GM21526 (cell line): Measurements from ENCODE around the gene REEP2.
"Not testable (repeated sequence)": the region's sequence is repeated elsewhere in the genome, so short reads cannot be mapped to it uniquely, and the experiment has no call there.

Source experiments
- ATAC-seq: cut with Tn5 transposase; IDR thresholded peaks from one replicate; pipeline ENCODE4 v1.9.1; 2021; ENCODE audit warnings: moderate library complexity; ENCODE audit not compliant: unreplicated experiment, low FRiP score

REEP2 gene, protein sequence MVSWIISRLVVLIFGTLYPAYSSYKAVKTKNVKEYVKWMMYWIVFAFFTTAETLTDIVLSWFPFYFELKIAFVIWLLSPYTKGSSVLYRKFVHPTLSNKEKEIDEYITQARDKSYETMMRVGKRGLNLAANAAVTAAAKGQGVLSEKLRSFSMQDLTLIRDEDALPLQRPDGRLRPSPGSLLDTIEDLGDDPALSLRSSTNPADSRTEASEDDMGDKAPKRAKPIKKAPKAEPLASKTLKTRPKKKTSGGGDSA

DNA sequence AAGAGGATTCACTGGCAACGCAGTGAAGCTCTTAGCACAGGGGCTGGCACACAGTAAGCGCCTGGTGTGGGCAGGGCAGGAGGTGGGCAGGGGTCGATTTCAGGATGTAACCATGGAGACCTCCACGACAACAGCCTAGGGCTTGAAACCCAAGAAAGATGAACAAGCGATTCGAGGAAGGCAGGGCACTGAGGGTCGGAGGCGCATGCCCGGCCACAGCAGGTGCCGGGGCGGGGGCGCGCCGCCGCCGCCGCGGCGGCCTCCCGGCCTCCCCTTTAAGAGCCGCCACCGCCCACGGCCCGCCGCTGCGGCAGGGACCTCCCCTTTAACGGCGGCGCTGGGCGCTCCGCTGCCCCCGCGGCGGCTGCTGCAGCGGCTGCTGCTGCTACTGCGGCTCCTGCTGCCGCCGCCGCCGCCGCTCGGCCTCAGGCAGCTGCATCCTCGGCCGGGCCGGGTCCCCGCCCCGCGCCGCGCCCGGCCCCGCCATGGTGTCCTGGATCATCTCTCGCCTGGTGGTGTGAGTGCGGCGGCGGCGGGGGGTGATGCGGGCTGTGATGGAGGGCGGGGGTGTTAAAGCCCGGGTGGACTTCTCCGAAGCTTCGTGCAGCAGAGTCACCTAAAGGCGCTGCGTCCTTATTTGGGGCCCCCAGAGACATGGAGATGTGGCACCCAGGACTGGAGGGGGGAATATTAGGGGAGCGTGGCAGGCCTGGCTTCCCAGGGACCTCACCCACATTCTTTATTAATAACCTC, at the start of gene REEP2:
REEP2 (plus strand) TSS at position 334 of the 753 bp plus-strand sequence; CDS start at position 486, 152 bp downstream.
- ATAC-seq, result peak; percentile 66

DNA sequence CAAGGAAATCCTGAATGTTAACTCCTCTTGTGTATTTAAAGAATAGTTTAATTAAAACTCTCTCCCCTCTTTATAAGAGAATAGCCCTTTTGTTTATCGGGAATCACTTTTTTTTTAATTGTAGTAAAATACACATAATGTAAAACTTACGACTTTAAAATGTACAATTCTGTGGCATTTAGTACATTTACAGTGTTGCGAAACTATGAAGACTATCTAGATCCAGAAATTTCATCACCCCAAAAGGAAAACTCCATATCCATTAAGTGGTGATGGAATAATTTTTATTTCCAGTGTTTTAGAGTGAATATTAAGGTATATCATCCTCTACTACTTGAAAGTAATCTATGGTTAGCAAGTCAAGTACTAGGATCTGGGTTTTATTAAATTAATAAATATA, 49.5 kb upstream of the REEP2 start:
- ATAC-seq, result no peak

DNA sequence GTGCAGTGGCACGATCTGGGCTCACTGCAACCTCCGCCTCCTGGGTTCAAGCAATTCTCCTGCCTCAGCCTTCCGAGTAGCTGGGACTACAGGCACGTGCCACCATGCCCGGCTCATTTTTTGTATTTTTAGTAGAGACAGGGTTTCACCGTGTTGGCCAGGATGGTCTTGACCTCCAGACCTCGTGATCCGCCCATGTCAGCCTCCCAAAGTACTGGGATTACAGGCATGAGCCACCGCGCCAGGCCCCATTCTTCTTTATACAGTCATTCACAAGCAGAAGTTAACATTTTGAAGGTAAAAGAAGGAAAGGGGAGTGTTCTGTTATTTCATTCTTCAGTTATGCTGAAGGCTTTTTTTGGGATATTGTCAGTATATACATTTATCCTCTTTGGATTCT, 48.9 kb upstream of the REEP2 start:
- ATAC-seq, result not testable (repeated sequence)

DNA sequence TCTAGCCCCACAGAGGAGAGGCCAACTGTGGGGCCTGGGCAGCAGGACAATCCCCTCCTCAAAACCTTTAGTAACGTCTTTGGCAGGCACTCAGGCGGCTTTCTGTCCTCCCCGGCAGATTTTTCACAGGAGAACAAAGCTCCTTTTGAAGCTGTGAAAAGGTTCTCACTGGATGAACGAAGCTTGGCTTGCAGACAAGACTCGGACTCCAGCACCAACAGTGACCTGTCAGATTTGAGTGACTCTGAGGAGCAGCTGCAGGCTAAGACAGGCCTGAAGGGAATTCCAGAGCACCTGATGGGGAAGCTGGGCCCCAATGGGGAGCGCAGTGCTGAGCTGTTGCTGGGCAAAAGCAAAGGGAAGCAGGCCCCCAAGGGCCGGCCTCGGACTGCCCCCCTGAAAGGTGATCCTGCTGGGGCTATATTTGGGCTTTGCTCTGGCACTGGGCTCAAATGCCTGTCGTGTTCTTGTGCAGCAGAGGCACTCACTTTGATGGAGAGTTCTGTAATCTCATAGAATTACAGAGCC, 46.9 kb upstream of the REEP2 start:
- no peak for ATAC-seq

DNA sequence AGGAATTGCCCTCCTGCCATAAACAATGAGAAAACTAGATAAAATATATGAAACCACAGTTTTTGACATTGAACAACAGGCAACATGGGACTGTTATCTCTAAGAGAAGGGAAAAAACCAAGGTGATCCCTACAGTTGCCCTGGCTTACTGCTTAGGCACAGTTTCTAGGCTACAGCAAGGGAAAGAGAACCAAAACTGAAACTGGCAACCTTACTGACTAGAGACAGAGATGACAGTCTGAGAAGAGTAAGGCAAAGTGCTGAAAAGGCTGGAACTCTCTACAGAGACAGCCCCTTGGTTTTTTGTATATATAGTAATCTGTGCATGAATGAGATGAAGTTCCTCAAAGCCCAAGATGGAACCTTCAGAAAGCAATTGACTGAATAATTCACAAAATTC, 36.2 kb upstream of the REEP2 start:
- ATAC-seq, result no peak

DNA sequence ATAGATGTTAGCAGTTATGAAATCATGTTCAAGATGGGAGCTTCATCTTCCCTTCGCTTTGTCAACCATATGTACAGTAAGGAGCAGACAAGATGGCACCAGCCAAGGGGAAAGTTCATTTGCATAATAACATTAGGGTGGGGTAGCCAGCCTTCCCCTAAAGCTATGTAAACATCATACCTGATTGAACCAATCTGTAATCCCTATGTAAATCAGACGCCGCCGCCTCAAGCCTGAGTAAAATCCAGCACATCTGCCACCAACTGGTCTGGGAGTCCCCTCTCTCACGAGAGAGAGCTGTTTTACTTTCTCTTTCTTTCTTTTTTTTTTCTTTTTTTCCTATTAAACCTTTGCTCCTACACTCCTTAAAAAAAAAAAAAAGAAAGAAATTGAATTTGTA, 30.8 kb upstream of the REEP2 start:
- ATAC-seq, result no peak

DNA sequence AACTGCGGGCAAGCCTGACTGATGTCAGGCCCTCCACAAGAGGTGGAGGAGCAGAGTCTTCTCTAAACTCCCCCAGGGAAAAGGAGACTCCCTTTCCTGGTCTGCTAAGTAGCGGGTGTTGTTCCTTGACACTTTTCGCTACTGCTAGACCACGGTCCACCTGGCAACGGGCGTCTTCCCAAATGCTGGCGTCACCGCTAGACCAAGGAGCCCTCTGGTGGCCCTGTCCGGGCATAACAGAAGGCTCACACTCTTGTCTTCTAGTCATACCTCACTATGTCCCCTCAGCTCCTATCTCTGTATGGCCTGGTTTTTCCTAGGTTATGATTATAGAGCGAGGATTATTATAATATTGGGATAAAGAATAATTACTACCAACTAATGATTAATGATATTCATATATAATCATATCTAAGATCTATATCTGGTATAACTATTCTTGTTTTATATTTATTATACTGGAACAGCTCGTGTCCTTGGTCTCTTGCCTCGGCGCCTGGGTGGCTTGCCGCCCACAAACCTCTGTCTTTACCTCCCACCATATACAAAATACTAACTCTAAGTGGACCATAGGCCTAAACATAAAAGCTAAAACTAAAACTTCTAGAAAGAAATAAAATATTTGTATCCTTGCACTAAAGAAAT, 27.7 kb upstream of the REEP2 start:
- ATAC-seq, result not testable (repeated sequence)

DNA sequence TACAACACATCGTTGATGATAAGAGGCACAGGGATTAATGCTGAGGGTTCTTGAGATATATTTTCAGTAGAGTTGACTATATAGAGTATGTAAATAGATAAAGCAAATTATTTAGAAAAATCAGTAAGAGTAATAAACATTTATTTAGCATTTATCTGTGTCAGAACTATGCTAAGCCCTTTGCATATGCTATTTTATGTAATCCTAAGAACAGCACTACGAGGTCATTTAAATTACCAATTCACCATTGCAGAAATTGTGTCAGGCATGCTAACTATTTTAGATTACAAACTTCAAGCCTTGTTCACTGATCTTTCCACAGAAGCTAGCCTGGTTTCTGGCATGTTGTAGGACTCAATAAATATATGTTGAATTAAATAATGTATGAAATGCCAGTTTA, 20.4 kb upstream of the REEP2 start:
- ATAC-seq, result no peak

DNA sequence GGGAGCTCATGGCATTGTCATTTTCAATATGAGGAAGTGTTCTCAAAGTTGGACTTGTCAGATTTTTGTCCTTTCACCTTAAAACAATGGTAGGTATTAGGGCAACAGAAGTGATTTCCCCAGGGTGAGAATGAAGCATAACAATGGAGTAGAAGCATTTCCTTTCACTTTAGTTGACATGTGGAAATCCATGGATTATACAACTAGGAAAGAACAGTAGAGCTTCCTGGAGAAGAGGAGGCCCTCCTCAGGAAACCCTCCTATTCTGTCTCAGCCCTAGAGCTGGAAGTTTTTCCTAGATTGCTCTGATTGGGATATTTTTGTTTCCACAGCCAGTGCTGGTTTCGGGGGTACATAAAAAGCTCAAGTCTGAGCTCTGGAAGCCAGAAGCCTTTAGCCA, 13.8 kb upstream of the REEP2 start:
- no peak for ATAC-seq

DNA sequence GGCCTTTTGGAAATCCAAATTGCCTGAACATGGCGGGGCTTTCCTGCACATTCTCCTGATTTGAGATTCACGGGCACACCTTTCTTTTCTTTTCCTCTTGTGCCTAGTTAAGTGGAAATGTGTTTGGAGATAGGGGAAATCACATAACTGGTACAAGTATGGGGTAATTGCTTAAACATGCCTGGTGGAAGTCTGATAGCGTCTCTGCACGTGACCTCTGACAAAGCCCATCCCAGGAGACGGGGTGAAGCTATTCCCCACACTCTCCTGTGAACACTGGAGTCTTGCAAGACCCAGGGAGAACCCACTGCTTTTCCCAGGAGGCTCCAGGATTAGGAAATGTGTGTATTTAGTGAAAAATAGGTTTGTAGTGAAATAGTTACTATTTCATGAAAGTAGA, 2.9 kb upstream of the REEP2 start:
- ATAC-seq, result no peak

DNA sequence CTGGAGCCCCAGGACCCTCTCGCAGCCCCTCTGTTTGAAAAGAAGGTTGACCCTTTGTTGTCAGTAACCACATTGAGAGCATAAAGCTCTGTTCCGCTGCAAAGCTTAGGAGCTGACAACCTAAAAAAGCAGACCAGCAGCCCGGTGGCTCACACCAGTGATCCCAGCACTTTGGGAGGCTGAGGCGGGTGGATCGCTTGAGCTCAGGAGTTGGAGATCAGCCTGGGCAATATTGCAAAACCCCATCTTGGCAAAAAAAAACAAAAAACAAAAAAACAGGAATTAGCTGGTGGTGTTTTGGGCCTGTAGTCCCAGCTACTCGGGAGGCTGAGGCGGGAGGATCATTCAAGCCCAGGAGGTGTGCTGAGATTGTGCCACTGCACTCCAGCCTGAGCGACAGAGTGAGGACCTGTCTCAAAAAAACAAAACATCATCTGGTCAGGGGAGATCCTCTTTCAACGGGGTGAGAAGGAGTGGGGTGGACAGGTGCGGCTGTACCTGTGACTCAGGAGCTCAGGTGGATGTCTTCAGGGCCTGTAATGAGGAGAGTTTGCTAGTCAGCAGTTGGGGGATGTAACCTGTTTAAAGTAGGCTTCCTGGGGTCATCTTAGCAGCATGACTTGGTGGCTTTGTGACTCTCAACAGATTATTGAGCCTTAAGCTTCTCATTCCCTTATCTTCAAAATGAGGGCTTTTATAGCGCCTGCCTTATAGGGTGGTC, 694 bp upstream of the REEP2 start:
- ATAC-seq, result no peak

DNA sequence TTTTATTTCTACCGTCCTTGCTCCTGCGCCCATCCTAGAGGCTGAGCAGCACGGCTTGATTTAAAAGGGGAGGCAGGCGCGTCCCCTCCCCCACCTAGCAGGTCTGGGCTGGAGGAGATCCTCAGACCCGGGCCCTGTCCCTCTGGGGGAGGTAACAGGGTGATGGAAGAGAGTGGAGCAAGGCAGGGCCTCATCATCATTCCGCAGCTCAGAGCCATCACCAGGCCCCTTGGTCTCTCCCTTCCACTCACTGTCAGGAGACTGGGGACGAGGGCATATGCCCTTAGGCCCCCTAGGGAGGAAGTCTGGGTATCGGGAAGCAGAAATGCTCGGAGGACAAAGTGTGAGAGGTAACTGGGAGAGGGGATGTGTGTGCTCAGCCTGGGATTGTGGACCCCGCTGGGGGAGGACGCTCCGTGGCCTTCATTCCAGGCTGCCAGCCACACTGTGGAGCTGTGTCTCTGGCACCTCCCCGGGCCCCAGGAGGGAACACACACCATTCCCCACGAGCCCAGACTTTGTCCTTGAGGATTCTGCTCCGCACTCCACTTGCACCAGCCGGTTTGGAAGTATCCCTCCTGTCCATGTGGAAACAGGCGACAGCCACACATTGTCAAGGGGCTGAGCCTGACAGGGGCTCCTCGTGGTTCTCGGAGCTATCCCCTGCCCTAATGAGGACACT, 761 bp downstream of the REEP2 start:
- no peak for ATAC-seq

DNA sequence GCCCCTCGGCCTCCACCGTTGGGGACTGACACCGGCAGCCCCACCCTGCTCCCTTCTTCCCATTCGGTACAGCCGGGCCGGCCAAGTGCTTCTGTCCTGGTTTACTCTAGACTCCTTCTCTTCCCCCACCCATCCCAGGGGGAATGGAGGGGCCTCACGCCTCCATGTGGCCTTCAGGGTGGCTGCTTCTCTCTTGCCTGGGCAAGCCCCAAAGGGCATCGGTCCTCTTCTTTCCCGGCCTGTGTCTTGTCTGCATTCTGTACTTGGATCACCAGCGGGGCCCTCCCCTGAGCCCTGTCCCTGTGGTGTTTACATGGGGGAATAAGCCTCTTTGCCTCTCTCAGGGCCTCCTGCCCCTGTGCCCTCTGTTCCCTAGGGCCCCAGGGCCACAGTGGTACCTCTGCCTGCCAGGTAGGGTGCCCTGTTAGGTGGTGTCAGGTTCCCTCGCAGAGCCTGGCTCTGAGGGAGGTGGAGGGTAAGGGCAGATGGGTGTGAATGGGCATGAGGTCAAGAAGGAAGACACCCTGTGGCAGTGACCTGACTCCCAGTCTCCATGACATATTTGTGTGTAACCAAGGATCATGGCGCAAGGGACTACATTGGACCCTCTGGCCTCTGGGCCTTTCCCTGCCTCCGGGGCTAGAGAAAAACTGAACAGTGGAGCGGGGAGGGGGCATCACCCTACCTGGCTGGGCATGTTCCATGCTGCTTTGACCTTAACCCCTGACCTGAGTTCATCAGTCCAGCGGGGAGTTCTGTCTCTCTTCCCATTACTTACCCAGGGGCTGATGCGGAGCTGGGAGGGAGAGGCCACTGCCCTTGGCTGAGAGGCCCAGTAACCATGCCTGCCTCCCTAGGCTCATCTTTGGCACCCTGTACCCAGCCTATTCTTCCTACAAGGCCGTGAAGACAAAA, 1.6 kb downstream of the REEP2 start:
- ATAC-seq, result no peak

DNA sequence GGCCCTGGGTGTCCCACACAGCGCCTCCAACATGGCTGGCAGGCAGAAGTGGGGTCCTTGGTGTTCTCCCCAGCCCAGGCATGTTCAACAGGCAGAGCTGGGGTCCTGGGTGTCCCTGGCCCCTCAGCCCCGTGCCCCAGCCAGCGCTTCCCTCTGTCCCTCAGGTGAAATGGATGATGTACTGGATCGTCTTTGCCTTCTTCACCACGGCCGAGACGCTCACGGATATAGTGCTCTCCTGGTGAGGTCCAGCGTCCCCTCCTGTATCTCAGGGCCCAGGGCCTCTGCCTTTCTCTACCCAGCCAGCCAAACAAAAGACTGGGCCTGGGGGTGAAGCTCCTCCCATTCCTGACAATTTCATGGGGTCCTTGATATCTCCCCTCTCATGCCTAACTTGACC, 2.4 kb downstream of the REEP2 start:
- no peak for ATAC-seq

DNA sequence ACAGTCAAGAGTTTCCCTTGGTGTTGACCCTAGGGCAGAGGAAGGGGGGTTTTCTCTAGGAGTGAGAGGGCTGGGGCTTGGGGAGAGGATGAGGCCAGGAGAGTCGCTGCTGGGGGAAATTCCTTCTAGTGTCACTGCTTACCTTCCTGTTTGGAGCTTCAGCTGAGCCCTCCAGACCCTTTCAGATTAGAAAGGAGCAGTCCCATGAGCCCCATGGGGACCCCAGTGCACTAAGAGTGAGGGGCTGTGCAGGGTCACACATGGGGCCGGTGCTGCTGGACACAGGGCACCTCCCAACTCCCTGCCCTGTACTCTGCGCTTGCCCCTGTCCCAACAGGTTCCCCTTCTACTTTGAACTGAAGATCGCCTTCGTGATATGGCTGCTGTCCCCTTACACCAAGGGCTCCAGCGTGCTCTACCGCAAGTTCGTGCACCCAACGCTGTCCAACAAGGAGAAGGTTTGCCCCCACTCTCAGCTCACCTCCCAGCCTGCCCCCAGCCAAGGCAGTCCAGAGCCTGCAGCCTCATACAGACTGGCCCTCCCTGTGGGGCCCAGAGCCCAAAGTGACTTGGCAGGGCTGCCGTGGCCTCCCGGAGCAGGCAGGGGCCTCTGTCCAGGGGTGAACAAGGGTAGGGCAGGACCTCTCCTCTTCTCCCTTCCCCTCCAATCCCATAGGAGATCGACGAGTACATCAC, 5.4 kb downstream of the REEP2 start:
- ATAC-seq, result no peak

DNA sequence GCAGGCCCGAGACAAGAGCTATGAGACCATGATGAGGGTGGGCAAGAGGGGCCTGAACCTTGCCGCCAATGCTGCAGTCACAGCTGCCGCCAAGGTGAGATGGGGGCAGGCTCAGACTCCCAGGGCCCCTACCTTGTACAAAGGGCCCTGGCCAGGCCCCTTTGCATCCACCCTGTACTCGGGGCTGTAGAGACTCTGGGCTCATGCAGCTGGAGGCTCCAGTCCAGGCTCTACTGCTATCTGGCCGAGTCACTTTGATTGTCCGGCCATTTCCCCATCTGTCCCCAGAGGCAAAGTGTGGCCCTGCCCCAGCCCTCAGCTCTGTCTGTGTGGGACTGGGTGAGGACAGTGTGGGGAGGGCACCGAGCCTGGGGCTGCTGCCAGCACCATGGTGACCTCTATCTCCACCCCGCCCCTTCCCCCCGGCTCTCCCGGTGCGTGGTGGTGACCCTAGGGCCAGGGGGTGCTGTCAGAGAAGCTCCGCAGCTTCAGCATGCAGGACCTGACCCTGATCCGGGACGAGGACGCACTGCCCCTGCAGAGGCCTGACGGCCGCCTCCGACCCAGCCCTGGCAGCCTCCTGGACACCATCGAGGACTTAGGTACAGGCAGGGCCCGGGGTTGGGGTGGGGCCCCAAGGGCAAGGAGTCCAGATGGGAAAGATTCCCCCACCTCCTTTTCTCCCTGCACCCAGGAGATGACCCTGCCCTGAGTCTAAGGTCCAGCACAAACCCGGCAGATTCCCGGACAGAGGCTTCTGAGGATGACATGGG, 6.1 kb downstream of the REEP2 start:
- ATAC-seq, result no peak

DNA sequence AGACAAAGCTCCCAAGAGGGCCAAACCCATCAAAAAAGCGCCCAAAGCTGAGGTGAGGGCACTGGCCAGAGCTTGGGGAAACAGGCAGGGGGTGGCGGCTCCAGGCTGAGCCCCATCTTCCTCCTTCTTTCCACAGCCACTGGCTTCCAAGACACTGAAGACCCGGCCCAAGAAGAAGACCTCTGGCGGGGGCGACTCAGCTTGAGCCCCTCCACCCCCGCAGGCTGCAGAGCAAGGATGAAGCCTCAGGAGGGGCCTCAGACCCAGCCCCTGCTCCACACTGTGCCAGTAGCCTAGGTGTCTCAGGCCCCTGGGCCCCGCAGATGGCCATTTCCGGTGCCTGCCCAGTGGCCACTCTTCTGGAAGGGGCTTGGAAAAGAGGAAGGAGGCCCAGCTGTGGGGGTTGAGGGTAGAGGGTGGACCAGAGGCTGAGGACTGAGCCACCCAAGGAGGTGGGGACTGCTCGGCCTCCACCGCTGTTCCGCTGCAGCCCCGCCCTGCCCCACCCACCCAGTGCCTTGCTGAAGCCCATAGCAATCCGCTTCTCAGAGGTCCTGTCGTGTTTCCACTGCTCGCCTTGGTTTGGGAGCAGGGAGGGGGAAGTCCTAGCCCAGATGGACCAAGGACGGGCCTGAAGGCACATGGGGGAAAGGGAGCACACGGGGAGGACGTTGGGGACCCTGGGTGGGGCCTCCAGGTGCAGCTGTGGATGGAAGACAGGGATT, 6.9 kb downstream of the REEP2 start:
- no peak for ATAC-seq
